Limb (tissue), 2 donors: ENCODE results near the gene CTIF.

Experiments
- DNase-seq, 2 donors: peaks; one replicate each; pipeline ENCODE4 v3.0.0-alpha.2; 2016; ENCODE audit errors: extremely low spot score in 2 of 2

The CTIF gene

DNA sequence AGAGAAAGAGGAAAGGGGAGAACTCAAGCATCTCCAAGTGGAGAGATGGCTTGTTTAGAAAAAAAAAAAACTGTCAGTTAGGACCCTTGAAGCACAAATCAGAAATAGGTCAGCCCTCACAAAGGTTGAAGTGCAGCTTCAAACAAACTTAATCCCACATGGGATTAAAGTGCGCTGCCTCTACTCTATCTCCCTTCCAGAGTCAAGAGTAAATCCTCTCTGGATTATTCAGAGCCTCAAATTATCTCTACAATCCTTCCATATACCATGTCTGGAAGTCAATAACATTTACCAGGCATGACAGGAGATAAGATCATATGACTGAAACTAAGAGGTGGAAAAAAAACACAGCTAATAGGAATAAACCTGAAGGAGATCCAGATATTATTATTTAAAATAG, 342.1 kb downstream of the CTIF start:
- DNase-seq = no peak

GRCh38 chr18:48882379-48882778, 343.5 kb downstream of the CTIF start:
- DNase-seq = no peak

GRCh38 chr18:48884306-48884705, 345.5 kb downstream of the CTIF start:
- no peak for DNase-seq

GRCh38 chr18:48884771-48885170, 345.9 kb downstream of the CTIF start:
- DNase-seq = no peak

GRCh38 chr18:48885266-48885923, 346.6 kb downstream of the CTIF start:
- DNase-seq = no peak

GRCh38 chr18:48885924-48886400, 347.1 kb downstream of the CTIF start:
- no peak for DNase-seq

- DNase-seq = no peak
Measured at GRCh38 chr18:48886520-48887293, 347.9 kb downstream of the CTIF start.

- DNase-seq = no peak
Measured at GRCh38 chr18:48887294-48887904, 348.6 kb downstream of the CTIF start.

DNA sequence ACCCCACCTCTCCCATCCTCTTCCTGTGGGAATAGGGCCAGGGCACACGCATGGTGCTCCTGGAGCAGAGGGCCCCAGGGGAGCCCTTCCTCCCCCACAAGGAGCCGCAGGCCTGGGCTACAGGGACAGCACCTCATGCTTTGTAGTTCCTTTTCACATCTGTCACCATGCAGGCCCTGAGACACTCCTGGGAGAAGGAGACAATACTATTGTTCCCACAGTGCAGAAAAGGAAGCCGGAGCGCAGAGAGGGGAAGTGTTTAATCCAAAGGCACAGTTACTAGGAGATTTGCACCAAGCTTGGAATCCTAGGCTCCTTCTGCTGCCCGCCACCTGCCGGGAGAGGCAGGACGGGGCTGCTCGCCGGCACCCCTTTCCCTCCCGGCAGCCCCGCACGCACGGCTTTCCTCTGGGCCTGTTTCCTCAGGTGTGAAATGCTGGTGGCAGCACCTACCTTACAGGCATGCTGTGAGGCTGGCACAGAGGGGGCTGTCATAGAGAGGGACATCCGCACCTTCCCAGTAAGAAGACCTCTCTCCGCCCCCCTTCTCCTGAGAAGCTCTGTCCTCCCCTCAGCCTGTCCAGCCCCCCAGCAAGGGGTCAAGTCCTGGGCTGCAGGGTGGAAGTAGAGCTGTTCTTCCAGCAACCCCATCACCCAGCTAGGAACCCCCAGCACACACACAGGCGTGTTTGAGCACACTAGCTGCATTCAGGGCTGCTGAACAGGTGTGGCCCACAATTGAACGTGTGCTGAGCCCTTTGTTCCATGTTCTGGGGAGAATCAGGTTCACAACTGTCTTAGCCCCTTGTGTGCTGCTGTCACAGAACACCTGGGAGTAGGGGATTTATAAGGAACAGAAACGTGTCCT, 349.3 kb downstream of the CTIF start:
- no peak for DNase-seq

DNA sequence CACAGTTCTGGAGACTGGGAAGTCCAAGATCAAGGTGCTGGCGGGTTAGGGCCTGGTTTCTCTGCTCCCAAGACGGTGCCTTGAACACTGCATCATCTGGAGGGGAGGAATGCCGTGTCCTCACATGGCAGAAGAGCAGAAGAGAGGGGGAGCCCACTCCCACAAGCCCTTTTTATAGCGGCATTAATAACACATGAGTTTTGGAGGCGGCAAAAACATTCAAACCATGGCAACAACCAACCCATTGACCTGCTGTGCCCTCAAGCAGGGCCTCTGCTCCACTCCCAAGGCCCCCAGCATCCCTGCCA, 349.9 kb downstream of the CTIF start:
- DNase-seq = no peak

DNA sequence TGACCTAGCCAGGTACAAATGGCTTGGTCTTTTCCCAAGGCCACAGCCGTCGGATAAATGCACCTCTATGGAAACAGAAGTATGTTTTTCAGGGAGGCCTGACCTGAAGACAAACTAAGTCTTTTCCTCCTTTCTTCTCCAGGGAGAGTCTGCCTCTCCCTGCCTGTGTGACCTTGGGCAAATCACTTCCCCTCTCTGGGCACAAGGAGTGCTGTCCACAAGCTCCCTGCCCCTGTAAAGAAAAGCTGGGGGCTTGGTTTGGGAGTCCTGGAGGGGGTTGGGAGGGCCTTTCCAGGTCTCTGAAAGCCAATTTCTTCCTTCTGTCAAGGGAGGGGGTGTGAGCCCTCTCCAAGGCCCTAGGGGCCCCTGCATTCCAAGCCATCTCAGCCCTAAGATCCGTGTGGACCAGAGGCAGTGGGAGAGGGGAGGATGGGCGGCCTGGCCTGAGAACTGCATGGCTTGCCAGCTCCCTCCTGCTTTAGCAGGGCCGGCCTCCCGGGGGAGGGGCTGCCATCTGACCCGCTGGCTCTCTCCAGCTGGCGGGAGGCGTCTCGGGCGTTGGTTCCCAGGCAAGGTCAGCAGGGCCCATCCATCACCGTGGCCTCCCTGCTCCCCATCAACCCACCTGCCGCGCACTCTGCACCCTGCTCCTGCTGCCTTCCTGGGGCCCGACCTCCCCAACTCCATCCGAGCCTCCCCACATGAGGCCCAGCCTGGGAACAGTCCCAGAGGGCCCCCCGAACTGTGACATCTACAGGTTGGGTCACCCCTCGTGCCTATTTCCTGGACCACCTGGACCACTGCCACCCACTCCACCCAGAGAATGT, 350.5 kb downstream of the CTIF start:
- DNase-seq = no peak

GRCh38 chr18:48889981-48890762, 351.3 kb downstream of the CTIF start:
- no peak for DNase-seq

DNA sequence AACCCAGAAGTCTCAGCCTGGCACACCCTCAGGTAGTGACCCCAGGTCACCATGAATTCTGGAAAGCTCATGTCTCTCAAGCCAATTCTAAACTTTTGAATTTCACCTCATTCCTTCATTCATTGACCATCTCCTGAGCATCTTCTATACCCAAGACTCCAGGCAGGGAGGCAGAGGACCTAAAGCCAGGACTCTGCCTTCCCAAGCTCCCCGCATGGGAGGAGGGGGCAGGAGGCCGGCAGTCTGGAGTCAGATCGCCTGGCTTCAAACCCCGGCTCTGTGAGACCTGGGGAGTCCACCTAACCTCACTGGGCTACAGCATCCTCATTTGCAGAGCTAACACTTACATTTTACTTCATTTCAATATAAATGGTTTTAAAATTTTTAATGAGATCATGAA, 352.9 kb downstream of the CTIF start:
- no peak for DNase-seq

- DNase-seq = no peak
Measured at GRCh38 chr18:48892146-48892855, 353.5 kb downstream of the CTIF start.

- DNase-seq = no peak
Measured at GRCh38 chr18:48893061-48893607, 354.3 kb downstream of the CTIF start.

- no peak for DNase-seq
Measured at GRCh38 chr18:48893608-48894600, 355.1 kb downstream of the CTIF start.

DNA sequence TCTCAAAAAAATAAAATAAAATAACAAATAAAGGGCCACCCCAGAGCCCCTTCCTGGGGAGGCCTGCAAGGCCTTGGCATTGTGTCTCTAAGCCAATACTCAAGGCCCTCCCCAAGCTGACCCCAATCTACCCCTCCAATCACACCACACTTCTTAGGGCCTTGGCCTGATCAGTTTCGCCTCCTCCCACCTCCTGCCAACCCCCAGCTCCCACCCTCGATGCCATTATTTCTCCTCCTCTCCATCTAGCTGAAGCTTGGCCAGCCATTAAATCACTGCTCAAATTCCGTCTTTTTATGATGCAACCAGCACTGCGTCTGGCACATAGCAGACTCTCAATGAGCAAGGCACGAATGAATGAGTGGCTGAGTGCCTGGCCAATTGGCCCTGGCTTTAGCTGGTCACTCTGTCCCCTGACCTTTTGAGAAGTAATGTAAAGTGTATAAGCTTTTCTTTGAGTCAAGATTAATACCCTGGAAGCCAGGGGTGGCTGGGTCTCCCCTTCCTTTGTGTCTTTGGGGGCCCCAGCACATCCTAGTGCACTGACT, 356.0 kb downstream of the CTIF start:
- DNase-seq = no peak
